Karpas-422 (cell line): ENCODE results near the gene DNAI2. TPM values are rescaled to one million over a fixed set of nuclear protein-coding genes. Genes with fewer than 3 reads are reported as not detected.

Experiments
- DNase-seq: peaks from one replicate; pipeline ENCODE4 v3.0.0-alpha.2; 2015
- H2AFZ ChIP-seq: fragments of 200-600 bp; sonication (generic); 2 replicates; pipeline ENCODE4 v1.6.1; 2014; ENCODE audit warnings: antibody characterized with exemption, low read length, mixed read lengths
- H3K27ac ChIP-seq: fragments of 200-600 bp; sonication (generic); 2 replicates; pipeline ENCODE4 v1.5.1; 2014; ENCODE audit warnings: mild to moderate bottlenecking, low read length, moderate library complexity
- H3K27me3 ChIP-seq: fragments of 200-600 bp; sonication (generic); 2 replicates; pipeline ENCODE4 v1.6.1; 2014; ENCODE audit warnings: low read length, mixed read lengths
- H3K36me3 ChIP-seq: fragments of 200-600 bp; sonication (generic); 2 replicates; pipeline ENCODE4 v1.6.1; 2014; ENCODE audit warnings: low read length, mixed read lengths; ENCODE audit not compliant: insufficient read depth
- H3K4me1 ChIP-seq: fragments of 200-600 bp; sonication (generic); 2 replicates; pipeline ENCODE4 v1.6.1; 2014; ENCODE audit warnings: mild to moderate bottlenecking, low read length, mixed read lengths
- H3K4me2 ChIP-seq: fragments of 200-600 bp; sonication (generic); 2 replicates; pipeline ENCODE4 v1.6.1; 2014; ENCODE audit warnings: low read length, low read depth, mild to moderate bottlenecking; ENCODE audit not compliant: poor library complexity, severe bottlenecking
- H3K4me3 ChIP-seq: fragments of 200-600 bp; sonication (generic); 2 replicates; pipeline ENCODE4 v1.5.1; 2014; ENCODE audit warnings: mild to moderate bottlenecking, antibody characterized with exemption, low read length, mixed read lengths
- H3K79me2 ChIP-seq: fragments of 200-600 bp; sonication (generic); 2 replicates; pipeline ENCODE4 v1.6.1; 2014; ENCODE audit warnings: mild to moderate bottlenecking, low read length, mixed read lengths
- H3K9ac ChIP-seq: fragments of 200-600 bp; sonication (generic); 2 replicates; pipeline ENCODE4 v1.6.0; 2014; ENCODE audit warnings: low read length
- H3K9me2 ChIP-seq: fragments of 200-600 bp; sonication (generic), shearing (Covaris generic); replicated peaks from 2 replicates; pipeline ENCODE4 v1.6.0; 2014; ENCODE audit warnings: mild to moderate bottlenecking, low read length, moderate library complexity; ENCODE audit not compliant: insufficient read depth
- H3K9me3 ChIP-seq: fragments of 300-700, 200-600 bp; sonication (generic); 2 replicates; pipeline ENCODE4 v1.6.1; 2014; ENCODE audit warnings: low read length, mixed read lengths
- H4K20me1 ChIP-seq: fragments of 200-600 bp; sonication (generic); 2 replicates; pipeline ENCODE4 v1.6.1; 2014; ENCODE audit warnings: mild to moderate bottlenecking, antibody characterized with exemption, low read length, low read depth; ENCODE audit not compliant: insufficient read depth
- total RNA-seq: library from RNA; depleted of rRNA; stranded (reverse); fragments of >200 nt; shearing (Covaris generic); gene quantifications from 2 replicates; pipeline ENCODE4 v1.2.3, GENCODE V29; 2014; ENCODE audit warnings: low replicate concordance

DNAI2 gene
- total RNA-seq, 1 experiment from 2014 or later = not detected

GRCh38 chr17:74309902-74310301 lies 35.9 kb downstream of the DNAI2 start:
- H3K9me2 ChIP-seq = no peaks in the 10 kb centered on the region
- H3K9me3 ChIP-seq = no peaks in the 10 kb centered on the region
- no peaks in the 10 kb centered on the region for H4K20me1 ChIP-seq
- no peak for DNase-seq
- no peaks in the 10 kb centered on the region for H3K4me1 ChIP-seq
- H3K4me3 ChIP-seq = no peak overlapping the region
- no peak overlapping the region for H3K9ac ChIP-seq
- no peaks in the 10 kb centered on the region for H3K79me2 ChIP-seq
- H3K27ac ChIP-seq = no peak overlapping the region
- H2AFZ ChIP-seq = no peak overlapping the region
- H3K4me2 ChIP-seq = no peak overlapping the region
- H3K27me3 ChIP-seq = no peaks in the 10 kb centered on the region
- no peaks in the 10 kb centered on the region for H3K36me3 ChIP-seq

- DNase-seq = no peak
- H3K9me2 ChIP-seq = no peaks in the 10 kb centered on the region
- H2AFZ ChIP-seq = no peak overlapping the region
- no peak overlapping the region for H3K27ac ChIP-seq
- H3K4me3 ChIP-seq = no peak overlapping the region
- H3K9me3 ChIP-seq = no peaks in the 10 kb centered on the region
- H3K79me2 ChIP-seq = no peaks in the 10 kb centered on the region
- no peaks in the 10 kb centered on the region for H4K20me1 ChIP-seq
- no peaks in the 10 kb centered on the region for H3K36me3 ChIP-seq
- H3K4me1 ChIP-seq = no peaks in the 10 kb centered on the region
- H3K9ac ChIP-seq = no peak overlapping the region
- H3K4me2 ChIP-seq = no peak overlapping the region
- H3K27me3 ChIP-seq = no peaks in the 10 kb centered on the region
Observed at GRCh38 chr17:74314877-74315276, 40.8 kb downstream of the DNAI2 start.

GRCh38 chr17:74316220-74316619 lies 42.2 kb downstream of the DNAI2 start:
- H2AFZ ChIP-seq = no peak overlapping the region

GRCh38 chr17:74317071-74317470 lies 43.0 kb downstream of the DNAI2 start:
- Histone ChIP-seq H3K9me3 (no peaks in the 10 kb centered on the region), H4K20me1 (no peaks in the 10 kb centered on the region), H3K4me3 (no peak overlapping the region), H2AFZ (no peak overlapping the region), H3K9me2 (no peaks in the 10 kb centered on the region), H3K79me2 (no peaks in the 10 kb centered on the region), H3K36me3 (no peaks in the 10 kb centered on the region), H3K27ac (no peak overlapping the region), H3K9ac (no peak overlapping the region), H3K4me2 (no peak overlapping the region), H3K27me3 (no peaks in the 10 kb centered on the region), H3K4me1 (no peaks in the 10 kb centered on the region)
- no peak for DNase-seq

More at GRCh38 chr17:74316220-74316619, 42.2 kb downstream of the DNAI2 start:
- Histone ChIP-seq H3K4me1 (no peaks in the 10 kb centered on the region), H3K9ac (no peak overlapping the region), H3K27ac (no peak overlapping the region), H3K4me2 (no peak overlapping the region), H3K27me3 (no peaks in the 10 kb centered on the region), H3K79me2 (no peaks in the 10 kb centered on the region), H3K9me3 (no peaks in the 10 kb centered on the region), H3K4me3 (no peak overlapping the region), H3K36me3 (no peaks in the 10 kb centered on the region), H4K20me1 (no peaks in the 10 kb centered on the region), H3K9me2 (no peaks in the 10 kb centered on the region)
- no peak for DNase-seq

- H3K27me3 ChIP-seq = no peaks in the 10 kb centered on the region
- H3K4me3 ChIP-seq = no peak overlapping the region
- no peaks in the 10 kb centered on the region for H3K36me3 ChIP-seq
- no peak overlapping the region for H3K9ac ChIP-seq
- H3K9me3 ChIP-seq = no peaks in the 10 kb centered on the region
- DNase-seq = no peak
- no peak overlapping the region for H3K27ac ChIP-seq
- no peaks in the 10 kb centered on the region for H3K9me2 ChIP-seq
- H3K4me1 ChIP-seq = no peaks in the 10 kb centered on the region
- no peak overlapping the region for H3K4me2 ChIP-seq
- no peaks in the 10 kb centered on the region for H3K79me2 ChIP-seq
- no peaks in the 10 kb centered on the region for H4K20me1 ChIP-seq
- H2AFZ ChIP-seq = no peak overlapping the region
Observed at GRCh38 chr17:74318391-74318790, 44.4 kb downstream of the DNAI2 start.

GRCh38 chr17:74324521-74324920 lies 50.5 kb downstream of the DNAI2 start:
- no peaks in the 10 kb centered on the region for H3K4me1 ChIP-seq
- no peaks in the 10 kb centered on the region for H3K9me2 ChIP-seq
- no peak overlapping the region for H3K4me2 ChIP-seq
- no peaks in the 10 kb centered on the region for H3K27me3 ChIP-seq
- no peaks in the 10 kb centered on the region for H3K36me3 ChIP-seq
- no peak overlapping the region for H3K4me3 ChIP-seq
- H3K9ac ChIP-seq = no peak overlapping the region
- no peaks in the 10 kb centered on the region for H3K9me3 ChIP-seq
- no peak overlapping the region for H3K27ac ChIP-seq
- no peaks in the 10 kb centered on the region for H4K20me1 ChIP-seq
- no peak overlapping the region for H2AFZ ChIP-seq
- DNase-seq = no peak
- H3K79me2 ChIP-seq = no peaks in the 10 kb centered on the region

- H3K4me1 ChIP-seq = no peaks in the 10 kb centered on the region
- H3K27me3 ChIP-seq = no peaks in the 10 kb centered on the region
- no peak for DNase-seq
- H3K9me3 ChIP-seq = no peaks in the 10 kb centered on the region
- H3K27ac ChIP-seq = no peak overlapping the region
- H3K79me2 ChIP-seq = no peaks in the 10 kb centered on the region
- H2AFZ ChIP-seq = no peak overlapping the region
- H3K4me2 ChIP-seq = no peak overlapping the region
- no peak overlapping the region for H3K9ac ChIP-seq
- H3K36me3 ChIP-seq = no peaks in the 10 kb centered on the region
- no peak overlapping the region for H3K4me3 ChIP-seq
- H4K20me1 ChIP-seq = no peaks in the 10 kb centered on the region
- H3K9me2 ChIP-seq = no peaks in the 10 kb centered on the region
Observed at GRCh38 chr17:74325376-74325742, 51.3 kb downstream of the DNAI2 start.

GRCh38 chr17:74325743-74326379 lies 51.8 kb downstream of the DNAI2 start, which contains the start of gene KIF19:
Gene KIF19, plus strand, starts transcription at chr17:74326226. Its CDS starts 124 bp downstream, at chr17:74326350.
- H2AFZ ChIP-seq = no peak within 1 kb of the TSS
- no peaks in the 10 kb centered on the region for H3K9me3 ChIP-seq
- H3K4me1 ChIP-seq = no peaks in the 10 kb centered on the region
- H3K27me3 ChIP-seq = no peaks in the 10 kb centered on the region
- H3K36me3 ChIP-seq = no peaks in the 10 kb centered on the region
- no peaks in the 10 kb centered on the region for H3K79me2 ChIP-seq
- H3K4me3 ChIP-seq = no peak within 1 kb of the TSS
- H3K9ac ChIP-seq = no peak within 1 kb of the TSS
- DNase-seq = no peak
- no peaks in the 10 kb centered on the region for H3K9me2 ChIP-seq
- no peak within 1 kb of the TSS for H3K4me2 ChIP-seq
- H4K20me1 ChIP-seq = no peaks in the 10 kb centered on the region
- H3K27ac ChIP-seq = no peak within 1 kb of the TSS
